CD4-positive, alpha-beta T cell treated with Interleukin-4 for 1 hour (primary cell): Measurements from ENCODE around the gene TTC28.
"Not testable (repeated sequence)": the region's sequence is repeated elsewhere in the genome, so short reads cannot be mapped to it uniquely, and the experiment has no call there.

Source experiments
- DNase-seq, 2 donors: peaks; one replicate each; pipeline ENCODE4 v3.0.0-alpha.2; 2020 to 2022

Gene TTC28

GRCh38 chr22:28679611-28680287, at the start of gene TTC28:
TSS of gene TTC28 (minus strand) at chr22:28679840. CDS start at chr22:28679723, 117 bp downstream.
- DNase-seq: peak; percentile 24 to 40

- DNase-seq: no peak
These were observed 49.1 kb upstream of the TTC28 start for GRCh38 chr22:28728621-28729313.

- no peak for DNase-seq
These were observed 48.4 kb upstream of the TTC28 start for GRCh38 chr22:28728002-28728401.

GRCh38 chr22:28718044-28718443, 38.4 kb upstream of the TTC28 start:
- no peak for DNase-seq

- no peak for DNase-seq
These were observed 37.0 kb upstream of the TTC28 start for GRCh38 chr22:28716686-28717085.

- no peak for DNase-seq
These were observed 36.0 kb upstream of the TTC28 start for GRCh38 chr22:28715611-28716010.

GRCh38 chr22:28714043-28714628, 34.5 kb upstream of the TTC28 start:
- DNase-seq: peak in 1 of 2 donors; percentile 1

- DNase-seq: no peak
These were observed 32.5 kb upstream of the TTC28 start for GRCh38 chr22:28711820-28712777.

- no peak for DNase-seq
These were observed 31.7 kb upstream of the TTC28 start for GRCh38 chr22:28711341-28711740.

GRCh38 chr22:28710576-28711191, 31.0 kb upstream of the TTC28 start:
- no peak for DNase-seq

GRCh38 chr22:28710107-28710506, 30.5 kb upstream of the TTC28 start:
- DNase-seq: no peak

- DNase-seq: no peak
These were observed 27.2 kb upstream of the TTC28 start for GRCh38 chr22:28706845-28707244.

- DNase-seq: no peak
These were observed 23.8 kb upstream of the TTC28 start for GRCh38 chr22:28703436-28703835.

GRCh38 chr22:28702891-28703290, 23.3 kb upstream of the TTC28 start:
- no peak for DNase-seq

- not testable (repeated sequence) for DNase-seq
These were observed 13.6 kb upstream of the TTC28 start for GRCh38 chr22:28693041-28693760.

GRCh38 chr22:28689796-28690195, 10.2 kb upstream of the TTC28 start:
- not testable (repeated sequence) for DNase-seq

GRCh38 chr22:28682966-28683365, 3.3 kb upstream of the TTC28 start:
- not testable (repeated sequence) for DNase-seq

- not testable (repeated sequence) for DNase-seq
These were observed 1.3 kb upstream of the TTC28 start for GRCh38 chr22:28680813-28681490.

- DNase-seq: peak in 1 of 2 donors; percentile 19
These were observed 646 bp downstream of the TTC28 start for GRCh38 chr22:28678778-28679610.

GRCh38 chr22:28678170-28678569, 1.5 kb downstream of the TTC28 start:
- DNase-seq: not testable (repeated sequence)
